ENCODE measurements around the gene NANP. TPM values are rescaled to one million over a fixed set of nuclear protein-coding genes. Genes with fewer than 3 reads are reported as not detected.

NANP gene
- total and polyA plus RNA-seq, 2 of the 4 experiments (the other 2 are of a cell fraction): 4.9 to 7.2 TPM

- H3K79me1 ChIP-seq (ENCODE audit: low read depth in 1 of 2, low read length in 2 of 2): peaks cover 15 to 40% of the 10 kb centered on the region in 2 experiments; a peak in 3 of 4 replicates
- DNase-seq (no peak), ATAC-seq (ENCODE audit: low read depth) (no peak)
- no peak overlapping the region for H3K9ac ChIP-seq (ENCODE audit: low read depth, low read length)
- H4K8ac ChIP-seq (ENCODE audit: low read depth in 2 of 2, low read length in 2 of 2): no peak overlapping the region
- H3K9me1 ChIP-seq (ENCODE audit: insufficient read depth, low read length): no peaks in the 10 kb centered on the region
- no TSS peak for BruUV-seq (replicated peaks)
- H4K20me1 ChIP-seq (ENCODE audit: insufficient read depth, low read length): peaks cover 15% of the 10 kb centered on the region
- H2AK5ac ChIP-seq (ENCODE audit: low read depth, low read length): no peak overlapping the region
- H3K4ac ChIP-seq (ENCODE audit: low read depth, low read length): no peak overlapping the region
- in situ Hi-C loops (cut with MboI; ENCODE audit: low sequenced_read_pairs) (no loop called here), intact Hi-C loops (cut with micrococcal nuclease) (no loop called here), dilution Hi-C loops (cut with HindIII; ENCODE audit: low sequenced_read_pairs, unreplicated experiment) (no loop called here)
- H2AFZ ChIP-seq (replicated peaks; ENCODE audit: low read length, poor library complexity): no peak overlapping the region
- H4K91ac ChIP-seq (ENCODE audit: insufficient read depth, low read depth, low read length): no peak overlapping the region
- TF ChIP-seq MAZ (IDR thresholded peaks at IDR 0.05; ENCODE audit: borderline replicate concordance, low read depth, low read length) (no peak), POLR2A (IDR thresholded peaks at IDR 0.05; ENCODE audit: low read depth, low read length) (no peak), CTCF (conservative IDR thresholded peaks at IDR 0.05; ENCODE audit: low read depth, low read length) (no peak), MXI1 (IDR thresholded peaks at IDR 0.05; ENCODE audit: borderline replicate concordance, low read depth, low read length) (no peak), SMC3 (IDR thresholded peaks at IDR 0.05; ENCODE audit: low read depth, low read length) (no peak), CHD1 (IDR thresholded peaks at IDR 0.05; ENCODE audit: low read depth, low read length) (no peak), USF2 (IDR thresholded peaks at IDR 0.05; ENCODE audit: low read depth, low read length) (no peak), RAD21 (IDR thresholded peaks at IDR 0.05; ENCODE audit: low read length) (no peak), NFE2L2 (IDR thresholded peaks at IDR 0.05; ENCODE audit: low read depth, low read length) (no peak), ELK1 (IDR thresholded peaks at IDR 0.05; ENCODE audit: borderline replicate concordance, low read depth, low read length) (no peak), RFX5 (IDR thresholded peaks at IDR 0.05; ENCODE audit: low read depth, low read length) (no peak), BHLHE40 (IDR thresholded peaks at IDR 0.05; ENCODE audit: low read depth, low read length) (no peak), FOS (IDR thresholded peaks at IDR 0.05; ENCODE audit: low read depth, low read length) (no peak)
- H3K9me3 ChIP-seq (ENCODE audit: control insufficient read depth, insufficient read depth, low read length): peaks cover 2% of the 10 kb centered on the region; the same call in 1 of the 2 replicates
- H3K18ac ChIP-seq (ENCODE audit: low read depth, low read length): no peak overlapping the region
- no peak overlapping the region for H3K27ac ChIP-seq (ENCODE audit: insufficient read depth, low read length)
- no peak overlapping the region for H3K4me3 ChIP-seq (ENCODE audit: insufficient read depth, low read depth, low read length)
- ChIA-PET CTCF (no interaction called here), POLR2A (ENCODE audit: unreplicated experiment) (no interaction called here)
- H3K4me2 ChIP-seq (ENCODE audit: low read depth, low read length): no peak overlapping the region
- H3K56ac ChIP-seq (ENCODE audit: extremely low read depth, insufficient read depth, low read length): no peak overlapping the region
- H3K23ac ChIP-seq (ENCODE audit: low read depth, low read length): no peak overlapping the region
- no peak overlapping the region for H2BK120ac ChIP-seq (ENCODE audit: low read depth, low read length)
- no peak overlapping the region for H3K14ac ChIP-seq (replicated peaks; ENCODE audit: low read depth, low read length)
- H2BK15ac ChIP-seq (ENCODE audit: low read depth, low read length): no peak overlapping the region
- H3K4me1 ChIP-seq (ENCODE audit: control insufficient read depth, insufficient read depth, low read length): peaks cover under 1% of the 10 kb centered on the region; the same call in 1 of the 2 replicates
- no CpG with 5 or more reads among the region's 2 CpGs for WGBS, 2 experiments (ENCODE audit: extremely low coverage in 2 of 2, insufficient read length in 1 of 2)
- no peaks in the 10 kb centered on the region for H3K27me3 ChIP-seq (ENCODE audit: control insufficient read depth, insufficient read depth, low read length)
- no peak overlapping the region for H2AK9ac ChIP-seq (replicated peaks; ENCODE audit: low read depth, low read length, poor library complexity)
- no peak overlapping the region for H2BK5ac ChIP-seq (ENCODE audit: low read depth, low read length, poor library complexity, severe bottlenecking)
- no peak overlapping the region for H4K5ac ChIP-seq (ENCODE audit: low read depth, low read length)
- H2BK20ac ChIP-seq (ENCODE audit: low read depth, low read length): no peak overlapping the region
- peaks cover 4% of the 10 kb centered on the region; the same call in 1 of the 2 replicates for H3K36me3 ChIP-seq (ENCODE audit: control insufficient read depth, insufficient read depth, low read length)
Observed at GRCh38 chr20:25566821-25567220, 57.0 kb downstream of the NANP start.
